Erythroblast (primary cell): Measurements from ENCODE around the gene KIRREL1.
A peak's percentile ranks its signal among the peaks of the same experiment; 100 is the strongest.

ENCODE experiments used
- DNase-seq, 2 experiments: peaks; one replicate each; lab custom pipeline; 2025; lab: John Stamatoyannopoulos, UW
- GATA1 ChIP-seq: IDR thresholded peaks from 2 replicates; pipeline ENCODE4 v1.6.1; 2011; ENCODE audit warnings: low read depth, mild to moderate bottlenecking, control low read depth, low read length, moderate library complexity
- POLR2A ChIP-seq: IDR thresholded peaks from 2 replicates; pipeline ENCODE4 v1.6.1; 2011; ENCODE audit warnings: mild to moderate bottlenecking, low read length

Gene KIRREL1

GRCh38 chr1:158075078-158075477 lies 81.6 kb downstream of the KIRREL1 start:
- TF ChIP-seq POLR2A: no peak
- no peak for TF ChIP-seq GATA1
- no peak for DNase-seq

GRCh38 chr1:158076441-158076840 lies 83.0 kb downstream of the KIRREL1 start:
- no peak for DNase-seq
- no peak for TF ChIP-seq POLR2A
- no peak for TF ChIP-seq GATA1

- TF ChIP-seq POLR2A (no peak), GATA1 (no peak)
- no peak for DNase-seq
Observed at GRCh38 chr1:158077411-158078256, 84.2 kb downstream of the KIRREL1 start.

GRCh38 chr1:158078569-158079080 lies 85.2 kb downstream of the KIRREL1 start:
- DNase-seq: no peak
- TF ChIP-seq GATA1 (no peak), POLR2A (no peak)

- no peak for DNase-seq
- TF ChIP-seq GATA1 (no peak), POLR2A (no peak)
Observed at GRCh38 chr1:158080066-158080465, 86.6 kb downstream of the KIRREL1 start.

GRCh38 chr1:158084336-158084735 lies 90.9 kb downstream of the KIRREL1 start:
- no peak for DNase-seq
- no peak for TF ChIP-seq GATA1
- no peak for TF ChIP-seq POLR2A

- TF ChIP-seq GATA1: no peak
- no peak for TF ChIP-seq POLR2A
- no peak for DNase-seq
Observed at GRCh38 chr1:158084747-158085146, 91.3 kb downstream of the KIRREL1 start.

- no peak for TF ChIP-seq POLR2A
- no peak for TF ChIP-seq GATA1
- peak; percentile 72 for DNase-seq
Observed at GRCh38 chr1:158087320-158087927, 94.0 kb downstream of the KIRREL1 start.

GRCh38 chr1:158089476-158089875 lies 96.0 kb downstream of the KIRREL1 start:
- no peak for DNase-seq
- TF ChIP-seq GATA1 (no peak), POLR2A (no peak)

GRCh38 chr1:158089925-158090637 lies 96.6 kb downstream of the KIRREL1 start:
- TF ChIP-seq GATA1 (no peak), POLR2A (no peak)
- DNase-seq: no peak

- TF ChIP-seq POLR2A (no peak), GATA1 (no peak)
- DNase-seq: no peak
Observed at GRCh38 chr1:158093376-158093775, 99.9 kb downstream of the KIRREL1 start.

- DNase-seq: no peak
- TF ChIP-seq POLR2A (no peak), GATA1 (no peak)
Observed at GRCh38 chr1:158094571-158094970, 101.1 kb downstream of the KIRREL1 start.

GRCh38 chr1:158095737-158096335 lies 102.4 kb downstream of the KIRREL1 start:
- DNase-seq: peak; percentile 44 to 53
- no peak for TF ChIP-seq GATA1
- no peak for TF ChIP-seq POLR2A
